NCI-H146 treated with DMSO at 0.1 percent for 48 hours (cell line): ENCODE measurements around the gene SERINC5.
"Not testable (repeated sequence)": the region's sequence is repeated elsewhere in the genome, so short reads cannot be mapped to it uniquely, and the experiment has no call there.

Experiments used
- DNase-seq: peaks from one replicate; lab custom pipeline; 2025; ENCODE audit not compliant: unreplicated experiment; lab: John Stamatoyannopoulos, UW

SERINC5 gene

DNA sequence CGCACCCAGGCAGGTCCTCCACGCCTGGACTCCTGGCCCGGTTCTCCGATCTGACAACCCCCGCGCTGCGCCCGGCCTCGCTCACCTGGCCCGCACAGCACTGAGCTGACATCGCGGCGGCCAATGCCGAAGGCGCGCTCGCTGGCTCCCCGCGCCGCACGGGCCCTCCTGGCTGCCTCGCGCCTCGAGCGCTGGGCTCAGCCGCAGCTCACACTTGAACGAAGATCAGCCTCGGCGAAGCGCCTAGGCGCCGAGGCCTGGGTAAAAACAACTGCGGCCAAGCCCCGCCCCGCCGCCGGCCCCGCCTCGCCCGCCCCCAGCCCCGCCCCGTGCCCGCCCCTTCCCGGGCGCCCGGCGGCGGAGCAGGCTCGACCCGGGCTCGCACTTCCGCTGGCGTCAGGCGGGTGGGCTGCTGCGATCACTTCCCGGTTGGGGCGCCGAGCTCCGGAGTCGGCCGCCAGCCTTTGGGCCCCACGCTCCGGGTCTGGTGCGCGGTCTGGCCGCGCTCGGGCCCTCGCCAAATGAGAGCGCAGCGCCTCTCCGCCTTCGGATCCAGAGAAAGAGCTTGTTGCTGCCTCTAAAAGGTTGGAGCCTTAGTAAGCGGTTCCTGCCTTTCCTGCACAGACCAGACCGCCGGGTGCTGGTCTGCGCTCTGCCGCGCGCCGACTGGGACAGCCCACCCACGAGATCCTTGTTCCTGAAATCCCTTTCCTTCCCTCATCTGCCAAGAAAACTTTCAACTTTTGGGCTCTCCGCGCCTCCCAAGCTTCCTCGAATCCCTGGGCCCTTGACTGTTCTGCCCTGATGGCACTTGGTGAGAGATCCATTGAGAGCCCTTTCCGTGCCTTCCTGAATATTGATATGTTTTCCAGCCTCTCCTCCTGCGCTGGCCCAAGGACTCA, at the start of gene SERINC5:
Gene SERINC5 (minus strand): TSS at position 238 of the 902 bp plus-strand sequence. CDS start 126 bp downstream, at position 112.
- DNase-seq: no peak

DNA sequence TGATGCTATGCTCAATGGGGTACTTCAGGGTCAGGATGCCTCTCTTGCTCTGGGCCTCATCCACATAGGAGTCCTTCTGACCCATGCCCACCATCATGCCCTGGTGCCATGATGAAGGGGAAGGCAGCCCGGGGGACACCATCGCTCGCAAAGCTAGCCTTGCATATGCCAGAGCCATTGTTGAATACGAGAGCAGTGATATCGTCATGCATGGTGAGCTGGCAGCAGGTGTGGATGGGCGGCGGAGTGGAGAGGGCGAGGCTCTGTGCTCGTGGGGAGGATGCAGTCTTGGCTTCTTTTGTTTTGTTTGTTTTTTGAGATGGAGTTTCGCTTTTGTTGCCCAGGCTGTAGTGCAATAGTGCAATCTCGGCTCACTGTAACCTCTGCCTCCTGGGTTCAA, 46.8 kb upstream of the SERINC5 start:
- DNase-seq: no peak

DNA sequence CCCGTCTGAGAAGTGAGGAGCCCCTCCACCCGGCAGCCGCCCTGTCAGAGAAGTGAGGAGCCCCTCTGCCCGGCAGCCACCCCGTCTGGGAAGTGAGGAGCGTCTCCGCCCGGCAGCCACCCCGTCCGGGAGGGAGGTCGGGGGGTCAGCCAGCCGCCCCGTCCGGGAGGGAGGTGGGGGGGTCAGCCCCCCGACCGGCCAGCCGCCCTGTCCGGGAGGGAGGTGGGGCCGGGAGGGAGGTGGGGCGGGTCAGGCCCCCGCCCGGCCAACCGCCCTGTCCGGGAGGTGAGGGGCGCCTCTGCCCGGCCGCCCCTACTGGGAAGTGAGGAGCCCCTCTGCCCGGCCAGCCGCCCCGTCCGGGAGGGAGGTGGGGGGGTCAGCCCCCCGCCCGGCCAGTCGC, 45.5 kb upstream of the SERINC5 start:
- DNase-seq: not testable (repeated sequence)

DNA sequence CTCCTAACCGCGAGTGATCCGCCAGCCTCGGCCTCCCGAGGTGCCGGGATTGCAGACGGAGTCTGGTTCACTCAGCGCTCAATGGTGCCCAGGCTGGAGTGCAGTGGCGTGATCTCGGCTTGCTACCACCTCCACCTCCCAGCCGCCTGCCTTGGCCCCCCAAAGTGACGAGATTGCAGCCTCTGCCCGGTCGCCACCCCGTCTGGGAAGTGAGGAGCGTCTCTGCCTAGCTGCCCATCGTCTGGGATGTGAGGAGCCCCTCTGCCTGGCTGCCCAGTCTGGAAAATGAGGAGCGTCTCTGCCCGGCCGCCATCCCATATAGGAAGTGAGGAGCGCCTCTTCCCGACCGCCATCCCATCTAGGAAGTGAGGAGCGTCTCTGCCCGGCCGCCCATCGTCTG, 44.9 kb upstream of the SERINC5 start:
- DNase-seq: not testable (repeated sequence)

DNA sequence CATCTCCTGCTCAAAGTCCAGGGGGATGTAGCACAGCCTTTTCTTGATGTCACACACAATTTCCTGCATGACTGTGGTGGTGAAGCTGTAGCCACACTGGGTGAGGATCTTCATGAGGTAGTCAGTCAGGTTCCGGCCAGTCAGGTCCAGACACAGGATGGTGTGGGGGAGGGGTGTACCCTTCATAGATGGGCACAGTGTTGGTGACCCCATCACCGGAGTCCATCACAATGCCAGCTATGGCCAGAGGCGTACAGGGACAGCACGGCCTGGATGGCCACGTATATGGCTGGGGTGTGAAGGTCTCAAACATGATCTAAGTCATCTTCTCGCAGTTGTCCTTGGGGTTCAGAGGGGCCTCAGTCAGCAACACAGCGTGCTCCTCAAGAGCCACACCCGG, 44.3 kb upstream of the SERINC5 start:
- DNase-seq: no peak

DNA sequence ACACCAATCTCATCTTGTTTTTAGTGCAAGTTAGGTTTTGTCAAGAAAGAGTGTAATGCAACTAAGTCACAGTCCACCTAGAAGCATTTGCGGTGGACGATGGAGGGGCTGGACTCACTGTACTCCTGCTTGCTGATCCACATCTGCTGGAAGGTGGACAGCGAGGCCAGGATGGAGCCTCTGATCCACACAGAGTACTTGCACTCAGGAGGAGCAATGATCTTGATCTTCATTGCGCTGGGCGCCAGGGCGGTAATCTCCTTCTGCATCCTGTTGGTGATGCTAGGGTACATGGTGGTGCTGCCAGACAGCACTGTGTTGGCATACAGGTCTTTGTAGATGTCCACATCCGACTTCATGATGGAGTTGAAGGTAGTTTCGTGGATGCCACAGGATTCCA, 43.8 kb upstream of the SERINC5 start:
- no peak for DNase-seq

DNA sequence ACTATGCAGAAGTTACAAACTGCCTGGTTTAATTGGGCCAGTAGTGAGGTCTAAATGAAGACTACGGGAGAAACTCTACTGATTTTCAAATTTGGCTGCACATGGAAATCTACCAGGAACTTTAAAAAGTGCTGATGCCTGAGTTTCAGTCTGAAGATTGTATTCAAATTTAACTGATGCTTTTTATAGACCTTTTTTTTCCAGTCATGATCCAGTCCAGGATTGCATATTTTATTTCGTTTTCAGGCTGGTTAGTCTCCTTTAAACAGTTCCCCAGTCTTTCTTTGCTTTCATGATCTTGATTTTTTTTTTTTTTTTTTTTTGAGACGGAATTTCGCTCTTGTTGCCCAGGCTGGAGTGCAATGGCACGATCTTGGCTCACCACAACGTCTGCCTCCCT, 40.3 kb upstream of the SERINC5 start:
- no peak for DNase-seq

DNA sequence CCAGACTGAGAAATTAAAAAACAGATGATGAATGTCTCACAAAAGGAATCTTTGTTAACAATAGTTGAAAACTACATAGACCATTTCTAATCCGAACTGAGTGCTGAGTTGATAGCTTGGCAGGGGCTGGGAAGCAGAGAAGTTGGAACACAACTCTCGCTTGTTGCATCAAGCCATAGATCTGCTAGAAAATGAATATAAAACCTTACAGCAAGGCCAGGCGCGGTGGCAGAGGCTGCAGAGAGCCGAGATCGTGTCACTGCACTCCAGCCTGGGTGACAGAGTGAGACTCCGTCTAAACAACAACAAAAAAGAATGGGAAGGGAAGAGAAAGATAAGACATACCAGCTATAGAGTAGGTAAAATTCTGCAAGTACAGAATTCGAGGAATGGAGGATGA, 35.9 kb upstream of the SERINC5 start:
- DNase-seq: no peak

DNA sequence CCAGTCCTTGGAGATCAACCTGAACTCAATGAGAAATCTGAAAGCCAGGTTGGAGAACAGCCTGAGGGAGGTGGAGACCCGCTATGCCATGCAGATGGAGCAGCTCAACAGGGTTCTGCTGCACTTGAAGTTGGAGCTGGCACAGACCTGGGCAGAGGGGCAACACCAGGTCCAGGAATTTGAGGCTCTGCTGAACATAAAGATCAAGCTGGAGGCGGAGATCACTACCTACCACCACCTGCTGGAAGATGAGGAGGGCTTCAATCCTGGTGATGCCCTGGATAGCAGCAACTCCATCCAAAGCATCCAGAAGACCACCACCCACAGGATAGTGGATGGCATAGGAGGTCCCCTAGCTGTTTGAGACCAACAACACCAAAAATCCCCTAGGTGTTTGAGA, 33.5 kb upstream of the SERINC5 start:
- no peak for DNase-seq

DNA sequence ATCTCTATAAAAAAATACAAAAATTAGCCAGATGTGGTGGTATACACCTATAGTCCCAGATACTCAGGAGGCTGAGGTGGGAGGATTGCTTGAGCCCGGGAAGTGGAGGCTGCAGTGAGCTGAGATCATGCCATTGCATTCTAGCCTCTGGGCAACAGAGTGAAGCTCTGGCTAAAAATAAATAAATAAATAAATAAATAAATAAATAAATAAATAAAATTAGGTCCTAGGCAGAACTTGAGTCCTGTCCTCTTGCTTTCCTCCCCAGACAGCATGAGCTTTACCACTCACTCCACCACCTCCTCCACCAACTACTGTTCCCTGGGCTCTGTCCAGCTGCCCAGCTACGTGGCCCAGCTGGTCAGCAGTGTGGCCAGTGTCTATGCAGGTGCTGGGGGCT, 32.3 kb upstream of the SERINC5 start:
- no peak for DNase-seq

DNA sequence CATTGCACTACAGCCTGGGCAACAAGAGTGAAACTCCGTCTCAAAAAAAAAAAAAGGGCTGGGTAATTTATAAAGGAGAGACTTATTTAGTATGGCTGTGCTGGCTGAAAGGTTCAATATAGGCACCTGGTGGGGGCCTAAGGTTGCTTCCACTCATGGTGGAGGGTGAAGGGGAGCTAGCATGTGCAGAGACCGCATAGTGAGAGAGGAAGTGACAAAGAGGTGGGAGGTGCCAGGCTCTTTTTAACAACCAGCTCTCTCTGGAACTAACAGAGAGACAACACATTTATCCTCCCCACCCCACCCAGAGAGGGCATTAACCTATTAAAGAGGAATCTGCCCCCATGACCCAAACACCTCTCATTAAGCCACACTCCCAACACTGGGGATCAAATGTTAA, 28.9 kb upstream of the SERINC5 start:
- DNase-seq: no peak

DNA sequence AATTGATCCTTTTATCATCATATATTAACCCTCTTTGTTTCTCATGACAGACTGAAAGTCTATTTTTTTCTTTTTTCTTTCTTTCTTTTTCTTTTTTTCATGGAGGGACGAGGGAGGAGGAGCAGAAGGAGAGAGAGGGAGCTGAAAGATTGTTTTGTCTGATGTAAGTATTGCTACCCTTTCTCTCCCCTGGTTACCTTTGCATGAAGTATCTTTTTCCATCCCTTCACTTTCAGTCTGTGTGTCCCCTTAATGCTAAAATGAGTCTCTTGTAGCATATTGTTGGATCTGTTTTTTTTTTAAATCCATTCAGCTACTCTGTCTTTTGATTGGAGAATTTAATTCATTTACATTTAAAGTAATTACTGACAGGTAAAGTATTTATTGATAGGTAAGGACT, 27.5 kb upstream of the SERINC5 start:
- no peak for DNase-seq

DNA sequence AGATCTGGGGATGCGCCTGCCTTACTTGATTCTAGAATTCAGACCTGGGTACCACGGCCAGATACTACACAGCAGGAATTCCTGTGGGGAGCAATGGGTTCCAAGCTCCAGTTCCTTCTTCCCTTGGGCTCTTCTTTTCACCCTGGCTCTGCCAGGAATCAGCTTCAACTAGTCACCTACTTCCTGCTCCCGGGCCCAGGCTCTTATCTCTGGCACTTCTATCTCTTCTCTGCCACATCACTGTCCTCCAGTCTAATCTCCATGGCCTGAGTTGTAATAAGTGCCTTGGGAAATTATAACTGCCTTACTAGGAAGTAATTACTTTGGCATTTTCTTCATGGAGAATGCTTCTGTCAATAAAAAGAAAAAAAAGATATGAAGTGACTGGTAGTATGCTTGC, 26.2 kb upstream of the SERINC5 start:
- DNase-seq: no peak

DNA sequence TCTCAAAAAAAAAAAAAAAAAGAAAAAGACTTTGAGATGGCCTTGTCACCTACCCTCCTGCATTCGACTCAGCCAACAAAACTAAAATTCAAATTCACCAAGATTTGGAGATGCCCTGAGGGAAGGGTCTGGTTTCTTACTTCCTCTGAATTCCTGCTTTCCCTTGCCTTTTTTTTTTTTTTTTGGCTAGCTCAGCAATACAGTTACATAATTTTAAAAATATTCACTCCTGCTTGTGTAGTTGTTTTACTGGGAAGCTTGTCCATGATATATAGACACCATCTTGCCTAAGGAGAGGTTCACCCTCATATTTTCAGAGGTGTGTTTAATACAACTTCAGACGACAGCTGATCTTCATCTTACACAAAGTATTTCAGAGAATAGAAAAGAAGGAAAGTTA, 21.3 kb upstream of the SERINC5 start:
- no peak for DNase-seq

DNA sequence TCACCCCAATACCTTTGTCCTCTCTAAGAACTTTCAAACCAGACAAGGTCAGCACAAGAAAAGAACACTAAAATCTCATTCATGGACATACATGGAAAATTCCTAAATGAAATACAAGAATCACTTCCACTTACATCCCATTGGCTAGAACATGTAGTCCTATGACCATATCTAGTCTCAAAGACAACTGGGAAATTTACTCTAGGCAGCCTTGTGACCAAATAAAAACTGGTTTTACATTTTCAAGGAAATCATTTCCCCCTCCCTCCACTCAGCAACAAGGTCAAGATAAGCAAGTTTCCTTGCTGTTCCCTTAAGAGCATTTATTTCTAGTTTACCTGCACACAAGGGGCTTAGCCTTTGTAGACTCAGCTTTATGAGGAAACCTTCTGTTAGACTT, 20.3 kb upstream of the SERINC5 start:
- DNase-seq: no peak

DNA sequence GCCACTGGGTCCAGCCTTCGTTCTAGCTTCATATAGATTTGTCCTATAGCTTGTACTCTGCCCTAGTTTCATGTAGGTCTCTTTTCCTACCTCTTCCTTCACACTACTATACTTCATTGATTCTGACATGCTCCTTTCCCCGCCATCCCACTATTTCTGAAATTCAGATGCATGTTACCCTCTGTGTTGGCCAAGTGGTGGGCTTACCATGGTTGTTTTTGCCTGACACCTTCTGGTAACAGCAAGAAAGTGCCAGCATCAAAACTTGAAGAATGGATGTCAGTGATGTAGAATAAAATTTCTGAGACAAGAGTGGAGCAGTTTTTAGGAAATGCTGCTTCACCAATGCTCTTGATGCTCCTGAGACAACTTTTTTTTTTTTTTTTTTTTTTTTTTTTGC, 19.5 kb upstream of the SERINC5 start:
- DNase-seq: peak; percentile 23

DNA sequence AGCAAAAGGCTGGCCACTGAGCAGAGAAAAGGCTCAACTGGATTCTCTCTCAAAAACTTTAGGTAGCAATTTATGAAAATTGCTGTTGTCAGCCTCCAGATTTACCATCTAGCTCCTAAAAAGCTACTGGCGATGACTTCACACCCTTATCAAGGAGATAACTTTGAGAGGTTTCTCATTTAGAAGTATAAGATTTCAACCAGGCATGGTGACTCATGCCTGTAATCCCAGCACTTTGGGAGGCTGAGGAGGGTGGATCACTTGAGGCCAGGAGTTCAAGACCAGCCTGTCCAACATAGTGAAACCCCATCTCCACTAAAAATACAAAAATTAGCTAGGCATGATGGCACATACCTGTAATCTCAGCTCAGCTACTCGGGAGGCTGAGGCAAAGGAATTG, 14.7 kb upstream of the SERINC5 start:
- not testable (repeated sequence) for DNase-seq

DNA sequence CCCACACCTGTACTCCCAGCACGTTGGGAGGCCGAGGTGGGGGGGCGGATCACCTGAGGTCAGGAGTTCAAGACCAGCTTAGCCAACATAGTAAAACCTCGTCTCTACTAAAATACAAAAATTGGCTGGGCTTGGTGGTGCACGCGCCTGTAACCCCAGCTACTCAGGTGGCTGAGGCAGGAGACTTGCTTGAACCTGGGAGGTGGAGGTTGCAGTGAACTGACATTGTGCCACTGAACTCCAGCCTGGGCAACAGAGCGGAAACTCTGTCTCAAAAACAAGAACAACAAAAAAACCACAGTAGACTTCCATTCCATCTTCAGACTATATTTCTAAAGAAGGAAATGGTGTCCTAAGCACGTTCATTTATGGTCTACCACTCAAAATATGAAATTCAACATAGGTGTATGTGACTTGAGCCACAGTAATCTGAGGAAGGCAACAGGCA, 14.2 kb upstream of the SERINC5 start:
- DNase-seq: no peak

DNA sequence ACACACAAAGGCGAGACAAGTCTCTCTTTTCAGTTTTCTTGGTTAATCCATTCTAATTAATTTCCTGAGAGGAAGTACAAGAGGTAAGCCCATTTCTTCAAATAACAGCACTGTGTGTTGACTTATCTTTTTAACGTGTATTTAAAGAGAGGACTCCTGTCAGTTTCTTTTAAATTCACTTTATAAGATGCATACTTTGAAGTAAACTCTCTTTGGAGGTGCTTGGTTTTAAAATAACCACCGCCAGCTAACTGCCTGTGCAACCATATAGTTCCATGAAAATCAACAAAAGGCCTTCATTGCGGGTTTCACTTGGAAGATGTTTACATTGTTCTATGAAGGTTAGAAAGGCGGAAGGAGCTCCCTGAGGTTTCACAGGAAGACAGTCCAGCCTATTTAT, 13.1 kb upstream of the SERINC5 start:
- DNase-seq: no peak

DNA sequence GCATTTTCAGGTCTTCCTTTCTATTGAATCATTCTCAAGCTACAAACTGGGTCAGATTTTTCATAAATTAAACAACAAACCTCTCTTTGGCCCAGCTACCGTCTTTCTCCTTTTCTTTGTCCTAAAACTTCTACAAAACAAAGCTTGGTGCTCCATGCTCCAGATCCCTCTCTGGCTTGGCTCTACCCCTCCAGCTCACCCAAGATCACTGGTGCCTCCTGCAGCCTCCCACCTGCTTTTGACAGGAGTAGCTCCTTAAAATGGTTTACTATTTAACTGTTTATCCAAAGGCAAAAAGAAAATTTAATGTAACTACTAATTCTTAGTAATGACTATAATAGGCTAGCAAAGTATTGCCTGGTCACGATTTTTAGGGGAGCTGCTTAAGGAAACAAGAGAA, 10.7 kb upstream of the SERINC5 start:
- no peak for DNase-seq

DNA sequence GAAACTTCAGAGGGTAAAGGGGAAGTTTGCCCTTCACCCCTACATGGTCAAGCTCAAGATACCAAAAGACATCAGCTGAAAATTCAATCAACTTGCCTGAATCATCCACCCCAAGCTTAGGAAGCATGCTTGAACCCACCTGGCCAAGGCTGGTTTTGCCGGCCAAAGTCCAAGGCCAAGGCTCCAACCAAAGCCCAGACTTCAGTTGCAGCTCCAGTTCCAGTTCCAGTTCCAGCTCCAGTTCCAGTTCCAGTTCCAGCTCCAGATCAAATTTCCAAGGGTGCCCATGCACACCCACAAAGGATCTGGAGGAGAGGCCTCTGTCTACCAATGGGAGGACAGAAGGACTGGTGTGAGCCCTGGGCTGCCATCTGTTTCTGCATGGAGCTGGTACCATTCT, 4.6 kb upstream of the SERINC5 start:
- DNase-seq: no peak

DNA sequence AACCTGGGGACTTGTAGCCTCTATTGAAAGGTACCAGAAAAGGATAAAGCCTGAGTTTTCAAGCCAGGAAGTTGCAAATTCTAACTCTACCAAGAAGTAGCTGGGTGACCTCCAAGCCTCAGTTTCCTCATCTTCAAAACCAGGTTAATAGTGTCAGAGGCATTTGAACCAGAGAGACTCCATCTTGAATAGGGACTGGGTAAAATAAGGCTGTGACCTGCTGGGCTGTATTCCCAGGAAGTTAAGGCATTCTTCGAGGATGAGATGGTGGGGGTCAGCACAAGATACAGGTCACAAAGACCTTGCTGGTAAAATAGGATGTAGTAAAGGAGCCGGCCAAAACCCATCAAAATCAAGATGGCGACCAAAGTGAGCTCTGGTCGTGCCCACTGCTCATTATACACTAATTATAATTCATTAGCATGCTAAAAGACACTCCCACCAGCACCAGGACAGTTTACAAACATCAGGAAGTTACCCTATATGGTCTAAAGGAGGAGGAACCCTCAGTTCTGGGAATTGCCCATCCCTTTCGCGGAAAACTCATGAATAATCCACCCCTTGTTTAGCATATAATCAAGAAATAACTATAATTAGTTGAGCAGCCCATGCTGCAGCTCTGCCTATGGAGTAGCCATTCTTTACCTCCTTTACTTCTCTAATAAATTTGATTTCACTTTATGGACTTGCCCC, 3.8 kb upstream of the SERINC5 start:
- no peak for DNase-seq
